Testis (tissue), 2 donors: ENCODE measurements around the gene ACACA.

Source experiments
- POLR2A ChIP-seq: fragments of 450-650 bp; IDR thresholded peaks from one replicate; pipeline ENCODE4 v1.6.1; 2017; ENCODE audit warnings: antibody characterized with exemption, mild to moderate bottlenecking, moderate library complexity
- TF ChIP-seq, protein P1 (sequence below), 3 experiments: fragments of 450-650 bp in 2 of 3; fragments of 200-600 bp in 1 of 3; sonication (generic) in 1 of 3; IDR thresholded peaks; one replicate each; pipeline ENCODE4 v1.5.1; 2016 to 2019; ENCODE audit warnings: antibody characterized with exemption in 3 of 3, mild to moderate bottlenecking in 2 of 3, moderate library complexity in 1 of 3

GRCh38 chr17:37342589-37342988 is 64.0 kb downstream of the ACACA start:
- TF ChIP-seq, protein P1, sequence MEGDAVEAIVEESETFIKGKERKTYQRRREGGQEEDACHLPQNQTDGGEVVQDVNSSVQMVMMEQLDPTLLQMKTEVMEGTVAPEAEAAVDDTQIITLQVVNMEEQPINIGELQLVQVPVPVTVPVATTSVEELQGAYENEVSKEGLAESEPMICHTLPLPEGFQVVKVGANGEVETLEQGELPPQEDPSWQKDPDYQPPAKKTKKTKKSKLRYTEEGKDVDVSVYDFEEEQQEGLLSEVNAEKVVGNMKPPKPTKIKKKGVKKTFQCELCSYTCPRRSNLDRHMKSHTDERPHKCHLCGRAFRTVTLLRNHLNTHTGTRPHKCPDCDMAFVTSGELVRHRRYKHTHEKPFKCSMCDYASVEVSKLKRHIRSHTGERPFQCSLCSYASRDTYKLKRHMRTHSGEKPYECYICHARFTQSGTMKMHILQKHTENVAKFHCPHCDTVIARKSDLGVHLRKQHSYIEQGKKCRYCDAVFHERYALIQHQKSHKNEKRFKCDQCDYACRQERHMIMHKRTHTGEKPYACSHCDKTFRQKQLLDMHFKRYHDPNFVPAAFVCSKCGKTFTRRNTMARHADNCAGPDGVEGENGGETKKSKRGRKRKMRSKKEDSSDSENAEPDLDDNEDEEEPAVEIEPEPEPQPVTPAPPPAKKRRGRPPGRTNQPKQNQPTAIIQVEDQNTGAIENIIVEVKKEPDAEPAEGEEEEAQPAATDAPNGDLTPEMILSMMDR (IDR thresholded peaks at IDR 0.05) = no peak
- TF ChIP-seq POLR2A = no peak
